Vagina (tissue), 2 donors: Measurements from ENCODE around the gene PRKG2. TPM values are rescaled to one million over a fixed set of nuclear protein-coding genes. Genes with fewer than 3 reads are reported as not detected.
"Not testable (repeated sequence)": the region's sequence is repeated elsewhere in the genome, so short reads cannot be mapped to it uniquely, and the experiment has no call there.

Experiments used
- DNase-seq, 2 donors: peaks; one replicate each; pipeline ENCODE4 v3.0.0-alpha.2; 2017; ENCODE audit errors: extremely low spot score in 2 of 2
- H3K27ac ChIP-seq: fragments of 200-600 bp; sonication (generic); one replicate; pipeline ENCODE4 v1.5.1; 2019
- H3K27me3 ChIP-seq: fragments of 200-600 bp; sonication (generic); one replicate; pipeline ENCODE4 v1.5.1; 2019
- H3K36me3 ChIP-seq, 2 donors: fragments of 200-600 bp; sonication (generic); one replicate each; pipeline ENCODE4 v1.5.1; 2017 to 2019
- H3K4me1 ChIP-seq: fragments of 200-600 bp; sonication (generic); one replicate; pipeline ENCODE4 v1.5.1; 2019
- H3K4me3 ChIP-seq, 2 donors: fragments of 200-600 bp; sonication (generic); 1 replicate in 1 of 2; 2 replicates in 1 of 2; pipeline ENCODE4 v1.5.1; 2016 to 2019
- H3K9me3 ChIP-seq: fragments of 200-600 bp; sonication (generic); one replicate; pipeline ENCODE4 v1.5.1; 2019
- POLR2A ChIP-seq, 2 donors: fragments of 450-650 bp; IDR thresholded peaks; one replicate each; pipeline ENCODE4 v1.6.1; 2017; ENCODE audit warnings: antibody characterized with exemption in 2 of 2, mild to moderate bottlenecking in 2 of 2, moderate library complexity in 2 of 2
- POLR2AphosphoS5 ChIP-seq, 2 donors: sonication (generic); formaldehyde crosslinking; IDR thresholded peaks; one replicate each; pipeline ENCODE4 v1.9.0; 2017; ENCODE audit warnings: antibody characterized with exemption in 2 of 2, mild to moderate bottlenecking in 2 of 2, low read depth in 1 of 2; ENCODE audit not compliant: insufficient read depth in 1 of 2
- intact Hi-C: fragments of 100-400 bp; cut with DNase I; formaldehyde crosslinking; loops from one replicate; pipeline ENCODE4 v1.15.1; 2023
- total RNA-seq: library from RNA; depleted of rRNA; stranded (reverse); fragments of >200 nt; gene quantifications from one replicate; pipeline ENCODE4 v1.2.3, GENCODE V29; 2016
- TF ChIP-seq, protein P1 (sequence below), 3 experiments: fragments of 450-650 bp in 2 of 3; fragments of 200-600 bp in 1 of 3; sonication (generic) in 1 of 3; IDR thresholded peaks; one replicate each; pipeline ENCODE4 v1.5.1; 2017 to 2019; ENCODE audit warnings: antibody characterized with exemption in 3 of 3, mild to moderate bottlenecking in 2 of 3, moderate library complexity in 2 of 3

PRKG2 gene
- total RNA-seq, 1 donor from 2014 or later, result 0.49 TPM

DNA sequence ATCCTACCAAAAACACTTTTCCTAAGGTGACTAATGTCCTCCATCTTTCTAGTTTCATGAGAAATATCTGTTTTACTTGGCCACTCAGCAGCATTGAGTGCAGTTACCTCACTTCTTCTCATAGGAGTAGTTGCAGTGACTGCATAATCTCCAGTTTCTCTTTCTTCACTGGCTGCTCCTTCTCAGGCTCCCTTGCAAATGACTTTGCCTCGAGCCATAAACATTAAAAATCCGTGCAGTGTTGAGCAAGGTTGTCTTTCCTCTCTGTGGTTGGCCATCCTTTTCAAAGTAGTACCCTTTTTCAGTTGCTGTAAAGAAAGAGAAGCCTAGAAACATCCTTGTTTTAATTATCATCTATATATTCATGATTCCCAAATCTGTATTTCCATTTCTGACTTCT, 10.2 kb upstream of the PRKG2 start:
- Histone ChIP-seq H3K9me3 (no peaks in the 10 kb centered on the region), H3K36me3 (no peaks in the 10 kb centered on the region), H3K4me3 (no peak overlapping the region), H3K27ac (no peak overlapping the region), H3K4me1 (no peaks in the 10 kb centered on the region), H3K27me3 (no peaks in the 10 kb centered on the region)
- TF ChIP-seq POLR2A (IDR thresholded peaks at IDR 0.05), result no peak
- TF ChIP-seq POLR2AphosphoS5 (IDR thresholded peaks at IDR 0.05; ENCODE audit: insufficient read depth in 1 of 2, low read depth in 1 of 2), result no peak
- TF ChIP-seq, protein P1, sequence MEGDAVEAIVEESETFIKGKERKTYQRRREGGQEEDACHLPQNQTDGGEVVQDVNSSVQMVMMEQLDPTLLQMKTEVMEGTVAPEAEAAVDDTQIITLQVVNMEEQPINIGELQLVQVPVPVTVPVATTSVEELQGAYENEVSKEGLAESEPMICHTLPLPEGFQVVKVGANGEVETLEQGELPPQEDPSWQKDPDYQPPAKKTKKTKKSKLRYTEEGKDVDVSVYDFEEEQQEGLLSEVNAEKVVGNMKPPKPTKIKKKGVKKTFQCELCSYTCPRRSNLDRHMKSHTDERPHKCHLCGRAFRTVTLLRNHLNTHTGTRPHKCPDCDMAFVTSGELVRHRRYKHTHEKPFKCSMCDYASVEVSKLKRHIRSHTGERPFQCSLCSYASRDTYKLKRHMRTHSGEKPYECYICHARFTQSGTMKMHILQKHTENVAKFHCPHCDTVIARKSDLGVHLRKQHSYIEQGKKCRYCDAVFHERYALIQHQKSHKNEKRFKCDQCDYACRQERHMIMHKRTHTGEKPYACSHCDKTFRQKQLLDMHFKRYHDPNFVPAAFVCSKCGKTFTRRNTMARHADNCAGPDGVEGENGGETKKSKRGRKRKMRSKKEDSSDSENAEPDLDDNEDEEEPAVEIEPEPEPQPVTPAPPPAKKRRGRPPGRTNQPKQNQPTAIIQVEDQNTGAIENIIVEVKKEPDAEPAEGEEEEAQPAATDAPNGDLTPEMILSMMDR (IDR thresholded peaks at IDR 0.05), result no peak
- intact Hi-C loops, result no loop called here
- no peak for DNase-seq

DNA sequence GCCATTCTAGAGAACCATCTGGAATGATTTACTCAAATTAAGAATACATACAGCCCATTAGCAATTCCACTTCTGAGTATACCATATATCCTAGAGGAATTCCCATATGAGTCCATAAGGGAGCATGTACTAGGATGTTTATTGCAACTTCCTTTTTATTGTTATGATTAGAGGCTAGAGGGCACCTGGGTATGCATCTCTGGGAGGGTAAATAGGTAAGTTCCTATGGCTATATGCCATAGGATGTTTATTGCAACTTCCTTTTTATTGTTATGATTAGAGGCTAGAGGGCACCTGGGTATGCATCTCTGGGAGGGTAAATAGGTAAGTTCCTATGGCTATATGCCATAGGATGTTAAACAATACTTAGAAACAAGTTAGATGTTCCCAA, 7.1 kb upstream of the PRKG2 start:
- H3K27me3 ChIP-seq, intact Hi-C loops, H3K9me3 ChIP-seq, H3K27ac ChIP-seq, DNase-seq, H3K36me3 ChIP-seq, H3K4me3 ChIP-seq, H3K4me1 ChIP-seq: not testable (repeated sequence)

GRCh38 chr4:81221303-81222081, 6.5 kb upstream of the PRKG2 start:
- intact Hi-C loops, result no loop called here
- no peak overlapping the region for H3K27ac ChIP-seq
- TF ChIP-seq, protein P1 (IDR thresholded peaks at IDR 0.05), result no peak
- DNase-seq, result no peak
- no peak overlapping the region for H3K4me3 ChIP-seq
- no peaks in the 10 kb centered on the region for H3K27me3 ChIP-seq
- H3K9me3 ChIP-seq, result no peaks in the 10 kb centered on the region
- no peaks in the 10 kb centered on the region for H3K36me3 ChIP-seq
- no peaks in the 10 kb centered on the region for H3K4me1 ChIP-seq

- intact Hi-C loops, result no loop called here
- no peaks in the 10 kb centered on the region for H3K9me3 ChIP-seq
- H3K27ac ChIP-seq, result no peak overlapping the region
- TF ChIP-seq, protein P1 (IDR thresholded peaks at IDR 0.05), result no peak
- TF ChIP-seq POLR2AphosphoS5 (IDR thresholded peaks at IDR 0.05; ENCODE audit: insufficient read depth in 1 of 2, low read depth in 1 of 2), result no peak
- no peak for TF ChIP-seq POLR2A (IDR thresholded peaks at IDR 0.05)
- no peaks in the 10 kb centered on the region for H3K4me1 ChIP-seq
- no peak for DNase-seq
- H3K36me3 ChIP-seq, result no peaks in the 10 kb centered on the region
- no peaks in the 10 kb centered on the region for H3K27me3 ChIP-seq
- H3K4me3 ChIP-seq, result no peak overlapping the region
Observed at GRCh38 chr4:81220271-81220670, 5.2 kb upstream of the PRKG2 start.

- Histone ChIP-seq H3K4me3 (no peak overlapping the region), H3K27ac (no peak overlapping the region), H3K27me3 (no peaks in the 10 kb centered on the region), H3K4me1 (no peaks in the 10 kb centered on the region), H3K36me3 (no peaks in the 10 kb centered on the region), H3K9me3 (no peaks in the 10 kb centered on the region)
- no peak for TF ChIP-seq POLR2AphosphoS5 (IDR thresholded peaks at IDR 0.05; ENCODE audit: insufficient read depth in 1 of 2, low read depth in 1 of 2)
- TF ChIP-seq POLR2A (IDR thresholded peaks at IDR 0.05), result no peak
- TF ChIP-seq, protein P1 (IDR thresholded peaks at IDR 0.05), result no peak
- intact Hi-C loops, result no loop called here
- no peak for DNase-seq
Observed at GRCh38 chr4:81218206-81218605, 3.2 kb upstream of the PRKG2 start.
